Endothelial cell of hepatic sinusoid (primary cell): ENCODE measurements around the gene ARMC2.
"Not testable (repeated sequence)": the region's sequence is repeated elsewhere in the genome, so short reads cannot be mapped to it uniquely, and the experiment has no call there.

Source experiments
- in situ Hi-C: cut with HindIII; loops from 2 replicates; pipeline ENCODE4 v1.10.0; 2017; ENCODE audit warnings: low sequenced_read_pairs

ARMC2 gene

DNA sequence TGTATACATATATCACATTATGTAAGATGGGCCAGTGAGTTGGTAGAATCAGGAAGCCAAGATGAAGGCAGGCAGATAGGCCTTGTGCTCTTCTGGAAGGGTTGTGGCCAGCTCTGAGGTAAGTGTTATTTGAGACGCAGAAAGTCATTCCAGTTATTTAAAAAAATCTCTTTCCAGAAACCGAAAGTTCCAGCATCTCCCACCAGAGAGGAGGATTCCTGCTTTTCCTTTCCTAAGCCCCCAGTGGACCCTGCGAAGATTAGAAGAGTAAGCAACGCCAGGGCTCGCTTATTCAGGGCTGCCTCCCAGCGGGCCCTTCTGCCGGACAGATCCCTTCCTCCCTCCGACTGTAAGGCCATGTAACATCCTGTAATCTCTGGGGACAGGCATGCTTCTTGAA lies 20.4 kb downstream of the ARMC2 start:
- in situ Hi-C loops = no loop called here

DNA sequence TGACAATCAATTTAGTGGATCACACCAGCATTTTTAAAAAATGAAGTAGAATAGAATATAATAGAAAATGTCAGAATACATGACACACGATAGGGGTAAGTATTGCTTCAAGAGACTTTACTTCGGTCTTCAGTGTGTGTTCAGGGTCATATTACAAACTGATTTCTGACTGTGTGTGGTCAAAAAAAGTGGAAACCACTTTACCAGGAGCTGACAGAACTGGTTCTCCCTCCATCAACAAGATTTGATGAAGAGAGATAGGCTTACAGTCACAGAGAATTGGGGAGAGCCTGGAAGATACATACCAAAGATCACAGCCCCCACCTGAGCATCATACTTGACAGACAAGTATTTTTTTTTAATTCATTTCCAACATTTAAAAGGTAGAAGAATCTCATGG lies 21.7 kb downstream of the ARMC2 start:
- in situ Hi-C loops = no loop called here

DNA sequence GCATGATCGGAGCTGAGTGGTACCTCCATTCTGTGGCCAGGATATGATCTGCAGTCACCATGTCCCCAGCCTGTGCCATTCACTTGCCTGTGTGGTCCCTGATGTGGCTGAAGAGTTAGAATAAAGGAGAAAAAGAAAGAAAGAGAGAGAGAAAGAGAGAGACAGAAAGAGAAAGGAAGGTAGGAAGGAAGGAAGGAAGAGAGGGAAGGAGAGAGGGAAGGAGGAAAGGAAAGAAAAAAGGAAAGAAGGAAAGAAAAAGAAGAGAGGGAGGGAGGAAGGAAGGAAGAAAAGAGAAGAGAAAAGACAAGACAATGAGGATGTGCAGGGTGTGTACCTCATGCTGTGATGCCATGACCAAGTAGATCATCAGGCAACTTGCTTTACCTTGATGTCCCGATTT lies 22.1 kb downstream of the ARMC2 start:
- in situ Hi-C loops = no loop called here

DNA sequence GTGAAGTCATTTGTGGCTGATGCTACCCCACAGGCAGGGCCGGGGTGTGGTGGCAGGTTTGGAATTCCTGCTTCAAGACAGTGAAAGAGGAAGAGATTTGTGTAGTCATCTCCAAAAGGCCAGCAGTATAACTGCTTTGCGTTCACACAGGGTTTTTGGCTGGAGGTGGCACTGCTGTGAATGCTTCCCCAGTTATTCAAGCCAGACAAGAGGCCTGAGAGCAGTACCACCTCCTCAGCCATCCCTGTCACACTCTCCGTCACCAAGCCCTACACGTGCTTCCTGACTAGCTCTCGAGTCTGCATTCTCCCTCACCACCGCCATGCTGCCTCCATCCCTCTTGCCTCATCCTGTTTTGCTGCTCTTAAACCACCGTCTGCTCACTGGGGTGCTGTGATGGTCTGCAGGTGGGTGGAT lies 23.9 kb downstream of the ARMC2 start:
- in situ Hi-C loops = no loop called here

DNA sequence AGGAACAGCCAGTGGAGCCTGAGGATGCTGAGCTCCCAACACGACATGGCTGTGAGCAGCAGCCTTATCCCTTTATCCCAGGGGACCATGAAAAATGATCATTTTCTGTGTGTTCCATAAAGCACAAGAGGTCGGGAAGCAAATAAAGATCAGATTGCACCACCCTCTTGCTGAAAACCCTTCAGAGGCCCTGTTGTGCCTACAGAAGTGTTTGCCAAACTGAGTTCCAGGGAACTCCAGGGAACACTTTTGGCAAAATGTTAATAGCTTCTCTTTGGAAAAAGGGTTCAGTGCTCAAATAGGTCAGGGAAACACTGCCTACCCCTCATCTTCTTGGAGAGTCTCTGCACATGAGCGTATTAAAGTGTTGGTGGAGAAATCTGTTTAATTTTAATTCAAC lies 24.4 kb downstream of the ARMC2 start:
- in situ Hi-C loops = no loop called here

DNA sequence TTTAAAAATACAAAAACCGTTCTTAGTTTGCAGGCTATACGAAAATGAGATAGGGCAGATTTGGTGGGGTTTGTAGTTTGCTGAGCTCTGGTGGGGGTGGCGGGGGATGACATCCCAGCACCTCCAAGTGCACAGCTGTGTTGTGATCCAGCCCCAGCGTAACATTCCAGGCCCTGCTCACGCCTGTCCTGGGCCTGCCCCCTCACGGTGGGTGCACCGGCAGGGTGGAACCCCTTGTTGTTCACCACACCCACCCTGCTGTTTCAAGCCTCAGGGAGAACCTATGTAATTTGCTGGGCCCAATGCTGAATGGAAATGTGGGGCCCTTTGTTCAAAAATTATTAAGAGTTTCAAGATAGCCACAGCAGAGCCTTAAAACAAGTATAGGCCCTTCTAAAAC lies 25.0 kb downstream of the ARMC2 start:
- in situ Hi-C loops = no loop called here

DNA sequence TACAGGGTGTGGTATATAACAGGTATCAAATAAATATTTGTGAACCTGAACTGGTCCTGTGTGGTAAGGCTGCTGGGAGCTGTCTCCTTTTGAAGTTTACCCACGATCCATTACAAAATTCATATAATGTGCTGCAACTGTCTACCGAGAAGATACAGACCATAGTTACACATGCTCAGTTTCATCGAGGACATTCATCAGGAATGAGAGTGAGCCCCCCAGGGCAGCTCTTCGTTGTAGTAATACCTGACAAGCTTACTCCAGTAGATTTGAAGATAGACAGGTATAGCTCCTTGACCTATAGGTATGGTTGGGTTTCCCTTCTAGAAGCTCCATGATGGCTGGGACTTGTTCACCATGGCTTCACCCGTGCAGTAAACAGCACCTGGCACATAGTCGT lies 25.7 kb downstream of the ARMC2 start:
- in situ Hi-C loops = no loop called here

DNA sequence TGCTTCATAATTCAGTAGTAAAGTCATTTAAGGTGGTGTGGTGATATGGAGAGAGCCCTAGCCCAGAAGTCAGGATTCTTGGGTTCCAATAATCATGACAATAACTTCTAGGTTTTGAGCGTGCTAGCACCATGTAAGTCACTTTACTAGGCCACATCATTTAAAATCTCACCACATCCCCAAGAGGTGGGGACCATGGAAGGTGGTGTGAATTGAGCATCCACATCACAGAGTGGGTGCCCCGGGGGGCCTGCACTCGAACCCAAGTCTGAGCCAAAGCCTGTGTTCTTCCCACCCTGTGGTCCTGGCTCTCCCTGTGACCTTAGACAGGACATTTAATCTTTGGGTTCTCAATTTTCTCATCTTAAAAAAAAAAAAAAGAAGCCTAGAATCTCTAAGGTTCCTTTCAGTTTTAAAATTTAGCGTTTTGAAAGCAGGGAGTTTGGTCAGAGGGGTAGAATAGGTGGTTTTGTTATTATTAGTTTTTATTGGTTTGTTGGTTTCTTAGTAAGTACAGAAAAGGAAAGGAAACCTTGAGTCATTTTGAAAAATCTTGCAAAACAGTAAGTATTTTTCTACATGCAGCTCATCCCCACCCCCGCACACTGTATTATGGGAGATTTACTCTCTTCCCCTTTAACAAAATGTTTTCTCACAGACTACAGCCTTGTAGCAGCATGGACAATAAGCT lies 26.4 kb downstream of the ARMC2 start:
- in situ Hi-C loops = no loop called here

DNA sequence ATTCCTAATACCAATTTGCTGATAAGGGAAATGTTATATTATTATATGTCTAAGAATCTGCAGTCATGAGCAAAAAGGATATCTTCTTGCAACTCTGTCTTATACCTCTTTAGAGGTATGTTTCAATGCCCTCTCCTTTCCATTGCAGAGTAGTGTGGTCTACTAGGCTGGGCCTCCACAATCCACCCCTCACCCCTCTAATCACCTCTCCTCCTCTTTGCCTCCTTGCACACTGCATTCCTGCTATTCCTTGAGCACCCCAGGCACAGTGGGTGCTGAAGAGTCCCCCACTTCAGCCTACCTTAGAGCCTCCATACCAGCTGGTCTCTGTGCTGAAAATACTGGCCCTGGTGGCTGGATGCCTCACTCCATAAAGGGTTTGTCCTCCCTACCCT lies 26.9 kb downstream of the ARMC2 start:
- in situ Hi-C loops = no loop called here

DNA sequence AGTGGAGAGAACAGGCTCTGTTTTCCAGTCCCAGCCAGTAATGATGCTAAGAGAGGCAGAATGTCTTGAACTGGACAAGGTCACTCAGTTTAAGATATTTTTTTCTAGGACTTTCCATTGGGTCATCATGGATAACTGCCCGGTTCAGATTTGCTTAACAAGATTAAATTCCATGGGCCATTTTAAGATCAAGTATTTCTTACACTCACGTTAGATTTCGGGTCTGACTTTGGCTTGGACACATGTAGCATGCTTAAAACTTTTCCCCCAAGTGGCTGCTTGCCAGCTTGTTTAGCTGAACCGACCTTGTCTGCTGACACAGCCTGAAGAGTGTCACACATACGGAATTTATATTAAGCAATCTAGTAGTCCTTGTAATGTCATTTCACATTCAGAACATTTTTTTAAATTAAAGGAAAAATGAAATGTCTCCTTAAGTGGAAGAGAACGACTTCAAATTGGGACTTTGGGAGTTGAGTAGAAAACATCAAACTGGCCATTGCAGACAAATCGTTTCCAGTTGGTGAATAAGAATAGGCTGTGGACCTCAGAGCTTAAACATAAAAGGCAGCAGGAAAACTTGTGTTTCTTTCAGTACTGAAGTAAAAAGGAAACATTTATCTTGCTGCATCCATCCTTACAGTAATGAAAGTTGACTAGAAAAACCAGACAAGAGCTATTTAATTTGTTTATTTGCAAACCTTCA lies 29.0 kb downstream of the ARMC2 start:
- in situ Hi-C loops = no loop called here

DNA sequence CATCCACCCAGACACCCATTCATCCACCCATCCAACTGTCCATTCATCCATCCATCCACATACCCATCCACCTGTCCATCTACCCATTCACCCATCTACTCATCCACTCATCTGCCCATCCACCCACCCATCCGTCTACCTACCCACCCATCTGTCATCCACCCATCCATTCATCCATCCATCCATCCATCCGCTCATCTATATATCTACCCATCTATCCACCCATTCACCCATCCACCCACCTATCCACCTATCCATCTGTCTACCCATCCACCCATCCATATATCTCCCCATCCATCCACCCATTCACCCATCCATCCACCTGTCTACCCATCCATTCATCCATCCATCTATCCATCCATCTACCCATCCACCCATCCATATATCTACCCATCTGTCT lies 30.7 kb downstream of the ARMC2 start:
- in situ Hi-C loops = no loop called here

DNA sequence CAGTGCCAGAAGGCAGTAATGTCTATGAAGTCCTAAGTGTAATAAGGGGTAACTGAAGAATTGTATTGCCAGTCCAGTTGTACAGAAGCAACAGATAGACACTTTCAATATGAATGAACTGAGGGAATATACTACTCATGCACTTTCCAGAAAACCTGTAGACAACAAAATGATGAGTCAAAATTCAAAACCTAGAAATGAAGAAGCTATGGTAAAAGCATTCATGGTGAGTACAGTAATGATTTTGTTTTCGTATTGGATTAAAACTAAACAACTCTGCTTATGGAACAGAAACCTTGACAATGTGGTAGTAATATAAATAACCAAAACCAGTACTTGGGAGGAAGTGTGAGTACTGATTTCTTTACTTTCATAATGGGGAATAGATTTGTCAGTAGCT lies 35.0 kb downstream of the ARMC2 start:
- in situ Hi-C loops = no loop called here

DNA sequence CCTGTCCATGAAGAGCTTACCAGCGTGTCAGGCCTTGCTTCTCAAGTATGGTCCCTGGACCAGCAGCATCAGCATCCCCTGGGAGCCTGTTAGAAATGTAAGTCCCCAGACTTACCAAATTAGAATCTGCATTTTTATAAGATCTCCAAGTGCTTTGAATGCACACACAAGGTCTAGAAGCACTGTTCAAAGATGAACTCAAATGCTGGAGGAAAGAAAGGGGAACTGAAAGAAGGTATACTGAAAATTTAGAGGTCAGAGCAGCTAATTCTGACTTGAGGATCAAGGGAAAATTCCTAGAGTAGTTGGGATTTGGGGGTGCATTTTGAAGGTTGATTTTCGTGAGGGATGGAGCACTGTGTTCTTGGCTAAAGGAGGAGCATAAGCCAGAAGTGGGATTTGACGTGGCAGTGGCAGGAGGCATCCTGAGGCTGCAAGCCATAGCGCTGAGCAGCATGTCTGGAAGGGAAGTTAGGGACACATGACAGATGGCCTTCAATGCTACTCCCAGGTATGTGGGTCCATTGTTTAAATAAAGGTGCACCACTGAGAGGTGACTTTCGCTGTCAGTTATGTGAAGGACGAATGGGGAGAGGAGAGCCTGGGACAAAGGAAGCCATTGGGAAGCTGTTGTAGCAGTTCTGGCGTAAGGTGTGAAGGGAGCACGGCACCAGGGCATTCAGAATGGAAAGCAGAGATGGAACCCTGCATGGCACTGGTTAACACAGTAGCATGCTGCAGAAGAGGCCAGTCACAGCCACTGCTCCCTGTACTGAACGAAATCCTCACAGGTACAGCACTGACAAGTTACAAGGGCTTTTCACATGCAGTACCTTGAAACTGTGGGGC lies 36.2 kb downstream of the ARMC2 start:
- in situ Hi-C loops = no loop called here

DNA sequence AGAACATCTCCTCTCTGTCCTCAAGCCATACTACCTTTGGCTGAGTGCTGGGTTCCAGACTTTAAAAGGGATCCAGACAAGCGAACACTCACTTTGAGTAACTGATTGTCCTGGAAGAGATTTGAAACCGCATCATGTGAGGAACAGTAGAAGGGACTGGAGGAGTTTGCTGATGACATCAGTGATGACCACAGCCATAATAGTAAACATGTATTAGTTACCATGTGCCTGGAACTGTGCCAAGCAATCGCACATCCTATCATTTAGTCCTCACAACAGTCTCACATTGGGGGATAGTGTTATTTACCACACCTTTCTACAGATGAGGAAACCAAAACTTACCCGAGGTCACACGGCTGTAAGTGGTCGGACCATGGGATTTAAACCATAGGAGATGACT lies 39.8 kb downstream of the ARMC2 start:
- in situ Hi-C loops = no loop called here

DNA sequence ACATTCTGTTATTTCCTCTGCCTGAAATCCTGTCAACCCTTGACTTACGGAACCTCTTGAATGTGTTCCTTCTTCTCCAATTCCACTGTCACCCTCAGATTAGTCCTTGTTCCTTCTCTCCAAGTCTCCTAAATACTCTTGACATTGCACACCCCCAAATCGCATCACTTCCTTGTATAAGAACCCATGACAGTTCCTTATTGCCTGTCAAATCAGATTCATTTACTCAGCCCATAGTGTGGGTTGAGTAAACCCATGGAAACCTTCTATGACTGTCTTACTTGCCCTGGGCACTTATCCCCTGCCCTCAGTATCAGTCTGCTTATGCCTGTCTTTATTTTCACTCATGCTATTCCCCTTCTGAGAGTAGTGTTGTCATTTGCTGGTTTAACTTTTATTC lies 40.5 kb downstream of the ARMC2 start:
- in situ Hi-C loops = no loop called here

DNA sequence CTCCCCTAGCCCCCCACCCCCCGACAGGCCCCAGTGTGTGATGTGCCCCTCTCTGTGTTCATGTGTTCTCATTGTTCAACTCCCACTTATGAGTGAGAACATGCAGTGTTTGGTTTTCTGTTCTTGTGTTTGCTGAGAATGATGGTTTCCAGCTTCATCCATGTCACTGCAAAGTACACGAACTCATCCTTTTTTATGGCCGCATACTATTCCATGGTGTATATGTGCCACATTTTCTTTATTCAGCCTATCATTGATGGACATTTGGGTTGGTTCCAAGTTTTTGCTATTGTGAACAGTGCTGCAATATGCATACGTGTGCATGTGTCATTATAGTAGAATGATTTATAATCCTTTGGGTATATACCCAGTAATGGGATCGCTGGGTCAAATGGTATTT lies 42.7 kb downstream of the ARMC2 start:
- in situ Hi-C loops = not testable (repeated sequence)

DNA sequence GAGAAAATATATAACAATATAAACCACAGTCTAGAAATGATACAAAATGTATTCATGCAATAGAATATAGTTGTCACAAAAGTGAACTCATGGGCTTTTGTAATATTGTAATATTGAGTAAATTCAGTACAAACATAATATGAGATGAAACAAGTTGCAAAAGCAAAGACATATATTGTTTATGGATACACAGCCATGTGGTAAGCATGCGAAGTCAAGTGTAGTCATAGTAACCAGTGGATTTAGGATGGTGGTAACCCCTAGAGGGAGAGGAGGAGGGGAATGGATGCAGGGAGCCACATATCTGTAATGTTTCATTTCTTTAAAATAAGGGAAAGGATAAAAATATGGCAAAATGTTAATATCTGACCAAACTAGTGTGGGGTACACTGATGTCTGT lies 47.3 kb downstream of the ARMC2 start:
- in situ Hi-C loops = no loop called here

DNA sequence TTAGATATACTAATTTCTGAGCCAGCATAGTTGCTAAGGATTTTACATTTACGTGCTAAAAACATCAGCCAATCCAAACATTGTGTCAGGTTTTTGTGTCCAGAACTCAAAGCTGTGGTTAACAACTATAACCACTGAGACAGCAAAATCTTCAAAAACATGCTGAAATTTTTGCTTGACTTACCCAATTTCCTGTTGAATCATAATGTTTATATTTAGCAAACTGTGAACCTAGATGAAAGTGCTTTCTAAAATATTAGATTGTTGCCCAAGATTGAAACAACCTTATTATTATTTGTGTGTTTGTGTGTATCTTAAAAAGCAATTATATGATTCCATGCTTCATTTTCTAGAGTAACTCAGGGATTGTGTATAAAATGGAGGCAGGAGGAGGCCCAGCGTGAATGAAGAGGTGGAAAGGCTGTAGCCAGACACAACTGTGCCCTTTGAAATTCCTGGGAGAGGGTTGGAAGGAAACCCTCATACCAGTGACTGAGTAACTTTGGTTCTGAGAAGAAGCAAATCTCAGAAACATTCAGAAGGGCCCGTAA lies 48.0 kb downstream of the ARMC2 start:
- in situ Hi-C loops = no loop called here

DNA sequence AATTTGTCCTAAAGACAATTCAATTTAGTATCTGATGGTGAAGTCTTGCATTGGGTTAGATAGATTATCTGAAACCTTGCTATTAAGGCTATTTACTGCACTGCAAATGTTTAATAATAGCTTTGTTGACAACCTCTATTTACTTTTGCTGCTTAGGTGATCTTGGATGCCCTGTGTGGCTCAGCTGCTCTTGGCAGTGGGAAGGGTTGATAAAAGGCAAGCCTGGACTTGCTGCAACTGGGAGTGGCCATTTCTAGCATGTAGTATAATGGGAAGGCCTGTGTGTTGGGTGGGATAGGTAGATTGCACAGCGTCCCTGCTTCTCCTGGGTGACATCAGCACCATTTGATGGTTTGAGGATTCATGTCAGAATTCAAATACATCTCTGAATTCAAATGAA lies 49.1 kb downstream of the ARMC2 start:
- in situ Hi-C loops = no loop called here

DNA sequence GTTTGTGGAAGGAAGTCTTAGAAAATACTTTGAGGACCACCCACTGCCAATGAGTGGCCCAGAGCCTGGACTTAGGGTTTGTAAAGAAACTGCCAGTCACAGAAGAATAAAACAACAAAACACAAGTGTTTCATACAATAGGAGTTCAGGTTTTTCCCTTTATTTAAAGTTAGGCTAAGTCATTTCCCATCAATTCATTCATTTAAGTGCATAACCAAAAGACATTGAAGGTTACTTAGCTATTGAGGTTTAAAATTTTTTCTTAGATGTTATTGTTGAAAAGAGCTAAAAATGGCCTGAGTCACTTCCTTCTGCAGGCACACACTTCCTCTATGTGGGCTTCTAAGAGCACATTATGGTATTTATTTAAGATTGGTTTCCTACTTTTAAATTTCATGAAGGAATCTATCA lies 54.2 kb downstream of the ARMC2 start:
- in situ Hi-C loops = no loop called here

DNA sequence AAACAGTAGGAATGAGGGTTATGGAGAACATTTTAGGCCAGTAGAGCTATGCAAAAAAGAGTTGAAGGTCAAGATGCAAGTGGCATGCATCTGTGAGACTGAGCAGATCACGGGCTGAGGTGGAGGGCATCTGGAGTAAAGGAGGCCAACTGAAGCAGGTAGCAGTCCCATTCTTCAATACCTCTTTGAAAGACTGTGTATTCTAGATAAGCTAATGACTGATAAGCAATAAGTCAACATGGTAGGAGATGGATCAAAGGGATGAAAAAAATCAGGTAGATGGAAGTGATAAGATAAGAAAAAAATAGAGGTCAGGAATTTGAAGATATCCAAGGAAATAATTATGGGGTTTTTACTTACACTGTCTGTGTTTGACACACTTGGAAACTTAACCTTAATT lies 55.6 kb downstream of the ARMC2 start:
- in situ Hi-C loops = no loop called here

DNA sequence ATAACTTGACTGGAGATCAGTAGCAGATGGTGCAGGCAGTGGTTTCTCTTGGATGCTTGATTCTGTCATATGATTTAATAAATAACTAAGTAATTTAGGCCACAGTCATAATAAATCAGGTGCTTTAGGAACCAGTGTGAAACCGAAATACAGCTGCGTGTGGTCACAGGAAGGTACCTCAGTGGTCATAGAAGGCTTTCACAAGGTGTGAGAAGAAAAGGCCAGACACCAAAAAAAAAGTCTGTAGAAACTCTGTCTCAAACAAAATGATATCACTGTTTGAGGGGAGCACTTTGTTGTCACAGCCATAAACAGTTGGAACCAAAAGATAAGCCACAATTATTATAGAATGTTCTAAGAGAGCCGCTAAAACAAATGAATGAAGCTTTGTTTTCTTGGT lies 56.5 kb downstream of the ARMC2 start:
- in situ Hi-C loops = no loop called here
